ENCODE results near the gene EXOC6. TPM values are rescaled to one million over a fixed set of nuclear protein-coding genes. Genes with fewer than 3 reads are reported as not detected.
A peak's percentile ranks its signal among the peaks of the same experiment; 100 is the strongest.

Gene EXOC6, protein sequence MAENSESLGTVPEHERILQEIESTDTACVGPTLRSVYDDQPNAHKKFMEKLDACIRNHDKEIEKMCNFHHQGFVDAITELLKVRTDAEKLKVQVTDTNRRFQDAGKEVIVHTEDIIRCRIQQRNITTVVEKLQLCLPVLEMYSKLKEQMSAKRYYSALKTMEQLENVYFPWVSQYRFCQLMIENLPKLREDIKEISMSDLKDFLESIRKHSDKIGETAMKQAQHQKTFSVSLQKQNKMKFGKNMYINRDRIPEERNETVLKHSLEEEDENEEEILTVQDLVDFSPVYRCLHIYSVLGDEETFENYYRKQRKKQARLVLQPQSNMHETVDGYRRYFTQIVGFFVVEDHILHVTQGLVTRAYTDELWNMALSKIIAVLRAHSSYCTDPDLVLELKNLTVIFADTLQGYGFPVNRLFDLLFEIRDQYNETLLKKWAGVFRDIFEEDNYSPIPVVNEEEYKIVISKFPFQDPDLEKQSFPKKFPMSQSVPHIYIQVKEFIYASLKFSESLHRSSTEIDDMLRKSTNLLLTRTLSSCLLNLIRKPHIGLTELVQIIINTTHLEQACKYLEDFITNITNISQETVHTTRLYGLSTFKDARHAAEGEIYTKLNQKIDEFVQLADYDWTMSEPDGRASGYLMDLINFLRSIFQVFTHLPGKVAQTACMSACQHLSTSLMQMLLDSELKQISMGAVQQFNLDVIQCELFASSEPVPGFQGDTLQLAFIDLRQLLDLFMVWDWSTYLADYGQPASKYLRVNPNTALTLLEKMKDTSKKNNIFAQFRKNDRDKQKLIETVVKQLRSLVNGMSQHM
- polyA plus RNA-seq (2011; rRNA removed) (9.6 and 23.8 TPM in 2 replicates), polyA minus RNA-seq (2011; rRNA and poly(A)+ RNA removed) (13.7 and 26.6 TPM in 2 replicates)

- Histone ChIP-seq H3K36me3 (ENCODE audit: control insufficient read depth, insufficient read depth, low read length) (no peaks in the 10 kb centered on the region), H3K4me3 (ENCODE audit: low read depth, low read length) (peak within 1 kb of the TSS; percentile 95), H3K27me3 (ENCODE audit: control insufficient read depth, insufficient read depth, low read length) (no peaks in the 10 kb centered on the region)
- POLR2A ChIA-PET, result interaction anchor here (0.6 kb wide), 1 partner anchor 14 kb away, joined by 9 read pairs; no protein-coding TSS in a partner anchor
- CTCF ChIA-PET, result interaction anchor here (0.6 to 1.6 kb wide), 8 partner anchors 8 to 706 kb away, joined by 3 to 5 read pairs (median 3); no protein-coding TSS in a partner anchor
- no peak for DNase-seq (ENCODE audit: low read depth)
- TF ChIP-seq, protein P1, sequence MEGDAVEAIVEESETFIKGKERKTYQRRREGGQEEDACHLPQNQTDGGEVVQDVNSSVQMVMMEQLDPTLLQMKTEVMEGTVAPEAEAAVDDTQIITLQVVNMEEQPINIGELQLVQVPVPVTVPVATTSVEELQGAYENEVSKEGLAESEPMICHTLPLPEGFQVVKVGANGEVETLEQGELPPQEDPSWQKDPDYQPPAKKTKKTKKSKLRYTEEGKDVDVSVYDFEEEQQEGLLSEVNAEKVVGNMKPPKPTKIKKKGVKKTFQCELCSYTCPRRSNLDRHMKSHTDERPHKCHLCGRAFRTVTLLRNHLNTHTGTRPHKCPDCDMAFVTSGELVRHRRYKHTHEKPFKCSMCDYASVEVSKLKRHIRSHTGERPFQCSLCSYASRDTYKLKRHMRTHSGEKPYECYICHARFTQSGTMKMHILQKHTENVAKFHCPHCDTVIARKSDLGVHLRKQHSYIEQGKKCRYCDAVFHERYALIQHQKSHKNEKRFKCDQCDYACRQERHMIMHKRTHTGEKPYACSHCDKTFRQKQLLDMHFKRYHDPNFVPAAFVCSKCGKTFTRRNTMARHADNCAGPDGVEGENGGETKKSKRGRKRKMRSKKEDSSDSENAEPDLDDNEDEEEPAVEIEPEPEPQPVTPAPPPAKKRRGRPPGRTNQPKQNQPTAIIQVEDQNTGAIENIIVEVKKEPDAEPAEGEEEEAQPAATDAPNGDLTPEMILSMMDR (IDR thresholded peaks at IDR 0.05; ENCODE audit: insufficient read depth, low read depth, low read length), result no peak
Observed at GRCh38 chr10:92848441-92849233, at the start of gene EXOC6. TSS of gene EXOC6 (plus strand) at chr10:92848520. CDS start at chr10:92848534, 14 bp downstream.

DNA sequence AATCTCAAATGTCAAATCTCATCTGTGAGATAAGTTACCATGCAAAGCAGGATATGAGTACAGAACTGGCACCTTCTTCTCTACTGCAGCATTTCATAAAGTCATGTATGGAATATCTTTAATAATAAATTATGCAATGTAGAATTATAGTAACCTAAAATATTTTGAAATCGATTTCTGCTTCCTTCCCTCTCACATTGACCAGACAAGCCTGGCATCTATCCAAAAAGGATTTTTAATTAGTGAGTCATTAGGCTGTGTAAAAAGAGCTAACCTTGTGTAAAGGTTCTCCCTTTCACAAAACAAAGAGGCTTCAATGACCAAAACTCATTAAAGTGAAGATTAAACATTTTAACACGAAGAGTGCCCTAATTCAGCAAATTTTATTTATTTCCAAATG lies 48.8 kb upstream of the EXOC6 start:
- no peak for DNase-seq (ENCODE audit: low read depth)
- no peak overlapping the region for H3K4me3 ChIP-seq (ENCODE audit: low read depth, low read length)
- no peaks in the 10 kb centered on the region for H3K27me3 ChIP-seq (ENCODE audit: control insufficient read depth, insufficient read depth, low read length)
- TF ChIP-seq, protein P1 (IDR thresholded peaks at IDR 0.05; ENCODE audit: insufficient read depth, low read depth, low read length), result no peak
- CTCF ChIA-PET, result interaction anchor here (0.6 to 1.0 kb wide), 2 partner anchors 10 to 44 kb away, joined by 3 to 4 read pairs; no protein-coding TSS in a partner anchor
- no peaks in the 10 kb centered on the region for H3K36me3 ChIP-seq (ENCODE audit: control insufficient read depth, insufficient read depth, low read length)
- POLR2A ChIA-PET, result no interaction called here

GRCh38 chr10:92800134-92800733 lies 48.1 kb upstream of the EXOC6 start:
- POLR2A ChIA-PET, result no interaction called here
- Histone ChIP-seq H3K36me3 (ENCODE audit: control insufficient read depth, insufficient read depth, low read length) (no peaks in the 10 kb centered on the region), H3K27me3 (ENCODE audit: control insufficient read depth, insufficient read depth, low read length) (no peaks in the 10 kb centered on the region), H3K4me3 (ENCODE audit: low read depth, low read length) (no peak overlapping the region)
- CTCF ChIA-PET, result interaction anchor here (0.6 to 1.0 kb wide), 2 partner anchors 9 to 43 kb away, joined by 3 to 4 read pairs; no protein-coding TSS in a partner anchor
- DNase-seq (ENCODE audit: low read depth), result no peak
- TF ChIP-seq, protein P1 (IDR thresholded peaks at IDR 0.05; ENCODE audit: insufficient read depth, low read depth, low read length), result no peak

GRCh38 chr10:92801978-92802872 lies 46.1 kb upstream of the EXOC6 start:
- ChIA-PET POLR2A (no interaction called here), CTCF (interaction anchor here (1.5 kb wide), 1 partner anchor 13 kb away, joined by 4 read pairs; no protein-coding TSS in a partner anchor)
- H3K27me3 ChIP-seq (ENCODE audit: control insufficient read depth, insufficient read depth, low read length), result no peaks in the 10 kb centered on the region; the same call in 1 of the 2 replicates
- H3K36me3 ChIP-seq (ENCODE audit: control insufficient read depth, insufficient read depth, low read length), result no peaks in the 10 kb centered on the region
- no peak for DNase-seq (ENCODE audit: low read depth)
- no peak overlapping the region for H3K4me3 ChIP-seq (ENCODE audit: low read depth, low read length)
- TF ChIP-seq, protein P1 (IDR thresholded peaks at IDR 0.05; ENCODE audit: insufficient read depth, low read depth, low read length), result no peak

Measured in BJ (cell line).